GM13976 (cell line): ENCODE measurements around the gene SLC10A7.

Experiments used
- DNase-seq: peaks from one replicate; pipeline ENCODE4 v3.0.0; 2012; ENCODE audit warnings: low spot score
- in situ Hi-C: fragments of 300-500 bp; cut with MboI; formaldehyde crosslinking; loops from one replicate; pipeline ENCODE4 v1.12.0; 2022; ENCODE audit warnings: low sequenced_read_pairs, mixed read lengths, inconsistent platforms; ENCODE audit not compliant: unreplicated experiment
- TF ChIP-seq, protein P1 (sequence below): IDR thresholded peaks from 2 replicates; pipeline ENCODE4 v1.5.1; 2012; ENCODE audit warnings: borderline replicate concordance, mild to moderate bottlenecking; ENCODE audit not compliant: insufficient read depth; ENCODE audit errors: extremely low read depth, missing control alignments, control extremely low read depth

Gene SLC10A7

DNA sequence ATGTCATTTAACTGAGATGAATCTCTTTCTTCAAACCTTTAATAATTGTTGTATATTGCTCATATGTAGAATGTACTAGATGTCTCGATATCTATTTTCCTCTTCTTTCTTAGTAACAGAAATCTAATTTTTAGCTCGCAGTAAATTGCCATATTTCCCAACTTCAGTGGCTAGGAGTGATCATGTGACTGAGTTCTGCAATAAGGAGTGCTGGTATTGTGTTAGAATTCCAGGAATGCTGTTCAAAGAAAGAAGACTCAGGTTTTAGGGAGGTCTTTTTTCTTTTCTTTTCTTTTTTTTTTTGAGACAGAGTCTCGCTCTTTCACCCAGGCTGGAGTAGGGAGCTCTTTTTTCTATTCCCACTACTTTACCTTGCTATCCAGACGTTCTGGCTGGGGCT lies 81.7 kb downstream of the SLC10A7 start:
- in situ Hi-C loops, result no loop called here
- TF ChIP-seq, protein P1, sequence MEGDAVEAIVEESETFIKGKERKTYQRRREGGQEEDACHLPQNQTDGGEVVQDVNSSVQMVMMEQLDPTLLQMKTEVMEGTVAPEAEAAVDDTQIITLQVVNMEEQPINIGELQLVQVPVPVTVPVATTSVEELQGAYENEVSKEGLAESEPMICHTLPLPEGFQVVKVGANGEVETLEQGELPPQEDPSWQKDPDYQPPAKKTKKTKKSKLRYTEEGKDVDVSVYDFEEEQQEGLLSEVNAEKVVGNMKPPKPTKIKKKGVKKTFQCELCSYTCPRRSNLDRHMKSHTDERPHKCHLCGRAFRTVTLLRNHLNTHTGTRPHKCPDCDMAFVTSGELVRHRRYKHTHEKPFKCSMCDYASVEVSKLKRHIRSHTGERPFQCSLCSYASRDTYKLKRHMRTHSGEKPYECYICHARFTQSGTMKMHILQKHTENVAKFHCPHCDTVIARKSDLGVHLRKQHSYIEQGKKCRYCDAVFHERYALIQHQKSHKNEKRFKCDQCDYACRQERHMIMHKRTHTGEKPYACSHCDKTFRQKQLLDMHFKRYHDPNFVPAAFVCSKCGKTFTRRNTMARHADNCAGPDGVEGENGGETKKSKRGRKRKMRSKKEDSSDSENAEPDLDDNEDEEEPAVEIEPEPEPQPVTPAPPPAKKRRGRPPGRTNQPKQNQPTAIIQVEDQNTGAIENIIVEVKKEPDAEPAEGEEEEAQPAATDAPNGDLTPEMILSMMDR, result no peak
- no peak for DNase-seq

DNA sequence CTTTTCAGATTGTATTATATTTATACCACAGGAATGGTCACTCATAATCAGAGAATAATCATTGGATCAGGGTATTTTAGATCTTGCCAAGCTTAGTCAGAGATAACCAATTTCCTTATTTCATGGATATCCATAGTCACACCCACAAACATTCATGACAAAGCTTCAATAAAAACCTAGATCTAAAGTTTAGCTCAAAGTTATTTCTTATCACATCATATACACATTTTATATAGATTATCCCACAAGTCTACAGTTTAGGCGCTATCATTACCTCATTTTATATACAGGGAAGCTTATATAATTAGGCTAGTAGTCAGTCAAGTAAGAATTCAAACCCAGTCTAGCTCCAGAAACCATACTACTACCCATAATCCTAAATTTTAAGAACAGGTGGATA lies 82.3 kb downstream of the SLC10A7 start:
- no peak for DNase-seq
- in situ Hi-C loops, result no loop called here
- TF ChIP-seq, protein P1, result no peak

DNA sequence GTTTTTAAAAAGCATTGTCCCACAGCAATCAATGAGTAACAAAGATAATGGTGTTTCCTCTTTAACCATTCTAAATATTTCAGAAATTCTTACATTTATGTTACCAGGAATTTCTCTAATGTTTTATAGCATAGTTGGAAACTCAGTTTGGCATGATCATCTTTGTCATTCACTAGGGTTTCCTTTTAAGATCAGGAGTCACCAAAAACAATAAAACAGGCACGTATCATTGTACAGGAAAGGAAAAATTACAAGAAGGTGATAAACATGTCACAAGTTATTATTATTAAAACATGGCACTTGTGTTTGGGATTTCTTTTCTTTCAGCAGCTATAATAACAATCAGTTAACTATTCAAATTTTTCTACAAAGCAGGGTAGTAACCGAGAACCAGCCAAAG lies 84.0 kb downstream of the SLC10A7 start:
- in situ Hi-C loops, result no loop called here
- TF ChIP-seq, protein P1, result no peak
- no peak for DNase-seq

DNA sequence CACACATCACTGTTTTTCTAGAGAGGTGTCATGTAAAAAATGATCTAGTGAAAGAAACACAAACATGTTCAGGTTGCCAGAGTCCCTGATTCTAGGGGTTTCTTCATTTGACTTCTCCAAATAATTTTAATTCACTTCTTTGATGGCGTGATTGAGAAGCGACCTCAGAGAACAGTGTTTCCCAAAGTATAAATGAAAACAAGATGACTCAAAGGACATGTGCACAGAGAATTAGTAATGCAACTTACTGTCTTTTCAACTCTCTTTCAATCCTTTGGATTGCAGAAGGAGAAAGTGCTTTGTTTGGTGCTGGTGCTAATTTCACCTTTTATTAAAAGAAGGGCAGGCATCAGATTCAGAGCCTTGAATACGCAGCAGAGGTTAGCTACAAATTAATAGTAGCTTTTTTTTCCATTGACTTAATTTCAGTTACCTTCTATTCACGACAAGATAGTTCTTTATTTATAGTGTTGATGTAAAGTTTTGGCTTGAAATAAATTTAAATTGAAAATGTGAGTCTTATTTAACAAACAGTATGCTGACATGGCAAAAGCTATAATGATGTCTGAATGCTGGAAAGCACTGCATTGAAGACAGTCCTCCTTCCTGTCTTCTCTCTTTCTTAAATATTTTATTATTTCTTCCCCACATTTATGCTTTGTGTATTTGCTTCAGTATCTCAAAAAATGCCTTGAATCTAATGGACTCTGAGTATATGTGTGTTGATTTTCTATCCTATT lies 85.1 kb downstream of the SLC10A7 start:
- no peak for DNase-seq
- TF ChIP-seq, protein P1, result no peak
- in situ Hi-C loops, result no loop called here

DNA sequence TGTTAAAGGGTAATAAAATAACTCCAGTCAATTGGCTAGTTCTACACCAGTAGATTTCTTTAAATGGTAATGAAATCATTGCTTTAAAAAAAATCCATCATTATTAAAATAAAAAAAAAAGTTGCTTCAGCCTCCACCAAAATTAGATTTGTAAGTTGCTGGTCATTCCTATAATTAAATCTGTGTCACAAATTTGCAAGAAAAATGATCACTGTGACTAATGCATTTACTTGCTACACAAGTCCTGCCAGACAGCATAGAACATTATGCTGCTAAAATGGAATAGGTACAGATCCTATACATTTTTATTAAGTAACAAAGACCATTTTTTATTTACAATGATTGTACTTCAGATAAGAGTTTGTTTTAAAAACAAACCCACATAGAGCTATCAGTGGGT lies 85.8 kb downstream of the SLC10A7 start:
- in situ Hi-C loops, result no loop called here
- no peak for DNase-seq
- TF ChIP-seq, protein P1, result no peak

DNA sequence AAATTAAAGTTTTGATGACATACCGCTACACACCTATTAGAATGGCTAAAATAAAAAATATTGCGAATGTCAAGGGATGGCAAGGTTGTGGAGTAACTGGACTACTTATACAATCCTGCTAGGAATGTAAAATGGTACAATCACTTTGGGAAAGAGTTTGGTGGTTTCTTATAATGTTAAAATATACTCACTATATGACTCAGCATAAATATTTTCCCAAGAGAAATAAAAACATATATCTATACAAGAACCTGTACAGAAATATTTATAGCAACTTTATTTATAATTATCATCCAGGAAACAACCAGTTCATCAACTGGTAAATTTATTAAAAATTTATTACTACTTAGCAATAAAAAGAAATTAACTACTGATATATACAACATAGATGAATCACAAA lies 89.7 kb downstream of the SLC10A7 start:
- in situ Hi-C loops, result no loop called here
- TF ChIP-seq, protein P1, result no peak
- DNase-seq, result no peak
